HG02884 (cell line): ENCODE data around the gene IL17RE.
"Not testable (repeated sequence)": the region's sequence is repeated elsewhere in the genome, so short reads cannot be mapped to it uniquely, and the experiment has no call there.

ENCODE experiments used
- ATAC-seq: cut with Tn5 transposase; IDR thresholded peaks from one replicate; pipeline ENCODE4 v1.9.1; 2021; ENCODE audit warnings: mild to moderate bottlenecking, moderate library complexity; ENCODE audit not compliant: unreplicated experiment

IL17RE gene

DNA sequence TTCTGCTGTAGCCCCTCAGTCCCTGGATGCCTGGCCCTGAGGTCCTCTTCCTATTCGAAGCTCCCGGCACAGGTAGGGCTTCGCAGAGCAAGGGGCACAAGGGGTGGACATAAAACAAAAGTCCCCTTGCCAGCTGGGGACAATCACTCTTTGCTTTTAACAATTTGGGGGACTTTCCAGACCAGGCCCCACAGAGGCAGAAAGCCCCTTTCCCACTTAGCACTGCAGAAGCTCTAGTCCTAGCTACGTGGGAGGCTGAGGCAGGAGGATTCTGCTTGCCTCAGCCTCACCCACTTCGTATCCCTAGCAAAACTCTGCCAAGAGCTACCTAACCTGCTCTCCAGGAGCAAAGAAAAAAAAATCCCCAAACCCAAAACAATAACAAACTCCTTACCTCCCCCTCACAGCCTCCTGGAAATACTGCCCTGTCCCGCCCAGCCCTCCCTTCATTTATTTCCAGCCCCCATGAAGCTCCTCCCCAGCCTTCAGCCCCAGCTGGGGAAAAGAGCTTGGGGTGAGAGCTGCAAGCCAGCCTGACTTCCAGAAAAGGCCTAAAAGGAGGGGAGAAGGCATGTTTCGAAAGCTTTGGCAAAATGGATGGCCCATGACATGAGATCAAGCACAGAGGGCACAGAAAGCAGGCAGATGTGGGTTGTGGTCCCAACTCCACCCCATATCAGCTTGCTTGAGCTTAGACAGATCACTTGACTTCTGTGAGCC is 22.7 kb upstream of the IL17RE start, which contains the start of gene CIDEC:
Gene CIDEC, minus strand, starts transcription at position 424 of the 720 bp plus-strand sequence. CDS start 1,767 bp downstream, outside the sequence.
- ATAC-seq = no peak

DNA sequence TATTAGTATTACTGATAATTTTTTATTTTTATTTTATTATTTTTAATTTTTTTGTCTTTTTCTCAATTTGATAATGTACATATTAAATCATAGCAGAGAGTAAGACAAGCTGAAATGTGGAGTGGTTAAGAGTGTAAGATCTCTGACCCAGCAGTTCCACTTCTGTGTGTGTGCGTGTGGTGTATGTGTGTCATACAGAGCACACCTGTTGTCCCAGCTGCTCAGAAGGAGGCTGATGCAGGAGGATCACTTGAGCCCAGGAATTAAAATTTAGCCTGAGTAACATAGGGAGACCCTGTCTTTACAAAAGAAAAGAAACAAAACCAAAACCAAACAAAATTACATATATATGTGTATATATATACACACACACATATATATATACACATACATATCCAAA is 21.2 kb upstream of the IL17RE start:
- ATAC-seq = no peak

DNA sequence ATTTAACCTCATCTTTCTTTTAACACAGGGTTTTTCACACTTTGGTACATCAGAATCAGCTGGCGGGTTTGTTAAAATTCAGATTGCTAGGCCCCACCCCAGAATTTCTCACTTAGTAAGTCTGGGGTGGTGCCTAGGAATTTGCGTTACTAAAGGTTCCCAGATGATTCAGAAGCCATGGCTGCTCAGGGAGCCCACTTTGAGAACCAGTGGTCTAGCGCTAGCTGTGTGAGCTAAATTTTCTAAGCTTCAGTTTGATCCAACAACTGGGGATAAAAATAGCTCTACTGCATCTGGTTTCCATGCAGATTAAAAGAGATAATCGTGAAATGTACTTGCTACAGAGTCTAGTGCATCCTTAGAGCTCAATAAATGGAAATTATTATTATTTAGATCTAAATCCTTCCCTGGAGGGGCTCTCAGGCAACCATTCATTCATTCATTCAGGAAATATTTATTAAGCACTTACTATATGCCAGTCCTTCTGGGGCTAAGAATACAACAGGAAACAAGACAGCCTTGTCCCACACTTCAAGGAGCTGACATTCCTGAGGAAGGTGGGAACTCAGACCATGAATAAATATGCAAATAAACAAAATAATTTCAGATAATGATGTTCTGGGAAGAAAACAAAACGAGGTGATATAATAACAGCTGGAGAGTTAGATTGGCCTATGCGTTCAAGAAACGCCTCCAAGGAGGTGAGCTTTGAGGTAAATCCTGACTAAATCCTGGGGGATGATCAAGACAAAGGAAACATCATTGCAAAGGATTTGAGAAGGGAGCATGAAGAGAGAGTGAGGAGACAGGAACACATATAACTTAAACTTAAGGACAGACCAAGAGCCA is 18.7 kb upstream of the IL17RE start:
- no peak for ATAC-seq

DNA sequence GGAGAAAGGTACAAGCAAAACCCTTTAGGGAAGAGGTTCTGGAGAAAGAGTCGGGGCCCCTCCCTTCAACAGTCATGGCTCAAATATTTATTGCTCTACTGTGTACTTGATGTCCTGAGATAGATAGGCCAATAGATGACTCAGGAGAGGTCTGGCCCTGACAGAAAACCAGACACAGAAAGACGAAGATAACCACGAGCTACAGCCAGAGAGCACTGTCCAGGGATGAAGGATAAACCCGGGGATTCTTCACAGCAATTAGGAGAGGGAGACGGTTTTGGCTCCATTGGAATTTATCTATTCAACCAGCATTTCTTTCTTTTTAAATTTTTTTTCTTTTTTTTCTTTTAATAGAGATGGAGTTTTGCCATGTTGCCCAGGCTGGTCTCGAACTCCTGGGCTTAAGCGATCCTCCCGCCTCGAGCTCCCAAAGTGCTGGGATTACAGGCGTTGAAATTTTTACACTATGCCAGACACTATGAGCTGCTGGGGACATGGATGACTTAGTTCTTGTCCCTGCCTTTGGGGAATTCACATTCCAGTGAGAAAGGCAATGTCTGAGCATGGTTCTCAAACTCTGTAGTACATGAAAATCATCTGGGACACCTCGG is 18.0 kb upstream of the IL17RE start:
- ATAC-seq = no peak

DNA sequence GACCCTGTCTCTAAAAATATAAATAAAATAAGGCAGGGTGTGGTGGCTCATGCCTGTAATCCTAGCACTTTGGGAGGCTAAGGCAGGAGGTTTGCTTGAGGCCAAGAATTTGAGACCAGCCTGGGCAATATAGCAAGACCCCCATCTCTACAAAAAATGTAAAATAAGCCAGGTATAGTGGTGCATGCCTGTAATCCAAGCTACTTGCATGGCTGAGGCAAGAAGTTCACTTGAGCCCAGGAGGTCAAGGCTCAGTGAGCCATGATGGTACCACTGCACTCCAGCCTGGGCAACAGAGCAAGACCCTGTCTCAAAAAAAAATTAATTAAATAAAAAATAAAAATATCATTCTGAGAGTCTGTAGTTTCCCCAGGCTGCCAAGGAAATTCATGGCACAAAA is 16.3 kb upstream of the IL17RE start:
- no peak for ATAC-seq

DNA sequence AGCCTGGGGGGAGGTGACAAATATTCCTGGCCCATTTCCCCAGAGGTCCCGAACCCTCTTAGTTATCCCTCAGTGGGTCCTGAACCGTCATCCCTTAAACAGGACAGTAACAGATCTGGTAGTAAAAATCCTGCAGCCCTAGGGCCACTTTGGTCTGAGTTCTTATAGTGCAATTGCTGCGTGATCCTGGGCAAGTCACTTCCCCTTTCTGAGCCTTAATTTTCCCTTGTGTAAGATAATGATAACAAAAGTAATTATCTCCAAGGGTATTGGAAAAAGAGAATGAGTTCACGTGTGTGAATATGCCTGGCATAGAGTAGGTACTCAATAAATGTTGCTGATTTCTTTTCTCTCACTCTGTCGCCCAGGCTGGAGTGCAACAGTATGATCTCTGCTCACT is 15.2 kb upstream of the IL17RE start:
- no peak for ATAC-seq

DNA sequence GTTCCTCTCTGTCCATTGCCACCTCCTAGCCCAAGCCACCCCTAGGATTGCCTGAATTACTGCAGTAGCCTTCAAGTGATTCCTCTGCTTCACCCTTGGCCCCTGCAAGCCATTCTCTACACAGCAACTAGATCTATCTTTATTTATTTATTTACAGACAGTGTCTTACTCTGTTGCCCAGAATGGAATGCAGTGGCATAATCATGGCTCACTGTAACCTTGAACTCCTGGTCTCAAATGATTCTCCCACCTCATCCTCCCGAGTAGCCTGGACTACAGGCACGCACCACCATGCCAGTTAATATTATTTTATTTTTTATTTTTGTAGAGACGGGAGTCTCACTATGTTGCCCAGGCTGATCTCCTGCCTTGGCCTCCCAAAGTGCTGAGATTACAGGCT is 14.1 kb upstream of the IL17RE start:
- no peak for ATAC-seq

DNA sequence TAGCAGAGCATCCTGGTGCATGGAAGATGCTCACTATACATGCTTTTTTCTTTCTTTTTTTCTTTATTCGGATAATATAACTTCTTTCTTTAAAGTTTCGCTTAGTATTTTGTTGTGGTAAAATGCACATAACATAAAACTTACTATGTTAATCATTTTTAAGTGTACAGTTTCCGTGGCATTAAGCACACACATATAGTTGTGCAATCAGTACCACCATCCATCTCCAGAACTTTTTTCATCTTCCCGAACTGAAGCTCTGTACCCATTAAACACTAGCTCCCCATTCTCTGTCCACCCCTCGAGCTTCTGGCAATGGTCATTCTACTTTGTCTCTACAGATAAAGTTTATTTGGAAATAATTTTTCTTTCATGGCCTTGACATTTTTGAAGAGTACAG is 13.2 kb upstream of the IL17RE start:
- ATAC-seq = no peak

DNA sequence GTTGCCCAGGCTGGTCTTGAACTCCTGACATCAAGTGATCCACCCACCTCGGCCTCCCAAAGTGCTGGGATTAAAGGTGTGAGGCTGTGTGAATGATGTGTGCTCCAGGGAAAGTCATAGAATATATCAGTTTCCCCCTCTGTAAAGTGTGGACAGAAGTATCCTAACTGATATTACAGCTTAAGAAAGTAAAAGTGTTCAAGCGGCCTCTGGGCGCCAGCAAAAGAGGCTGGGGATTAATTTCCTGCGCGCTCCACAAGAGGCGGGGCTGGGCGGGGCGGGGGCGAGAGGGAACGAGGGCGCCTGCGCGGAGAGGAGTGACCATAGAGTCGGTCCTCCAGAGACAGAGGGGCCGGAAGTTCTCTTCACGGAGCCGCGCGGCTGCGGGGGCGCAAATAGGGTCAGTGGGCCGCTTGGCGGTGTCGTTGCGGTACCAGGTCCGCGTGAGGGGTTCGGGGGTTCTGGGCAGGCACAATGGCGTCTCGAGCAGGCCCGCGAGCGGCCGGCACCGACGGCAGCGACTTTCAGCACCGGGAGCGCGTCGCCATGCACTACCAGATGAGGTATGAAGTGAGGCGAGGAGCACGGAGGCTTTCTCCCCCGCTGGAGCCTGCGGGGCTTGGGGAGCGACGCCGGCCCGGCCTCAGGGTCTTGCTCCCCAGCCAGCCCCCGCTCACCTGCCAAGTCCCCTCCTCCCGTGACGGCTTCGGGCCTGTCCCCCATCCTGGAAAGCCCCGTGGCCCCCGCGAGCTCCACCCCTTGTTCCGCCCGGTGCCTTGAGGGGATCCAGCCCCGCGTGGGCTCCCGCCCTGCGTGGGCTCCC is 12.2 kb upstream of the IL17RE start, which contains the start of gene JAGN1:
Gene JAGN1, plus strand, starts transcription at position 362 of the 823 bp plus-strand sequence. Its CDS starts 113 bp downstream, at position 475.
- peak; percentile 75 for ATAC-seq

DNA sequence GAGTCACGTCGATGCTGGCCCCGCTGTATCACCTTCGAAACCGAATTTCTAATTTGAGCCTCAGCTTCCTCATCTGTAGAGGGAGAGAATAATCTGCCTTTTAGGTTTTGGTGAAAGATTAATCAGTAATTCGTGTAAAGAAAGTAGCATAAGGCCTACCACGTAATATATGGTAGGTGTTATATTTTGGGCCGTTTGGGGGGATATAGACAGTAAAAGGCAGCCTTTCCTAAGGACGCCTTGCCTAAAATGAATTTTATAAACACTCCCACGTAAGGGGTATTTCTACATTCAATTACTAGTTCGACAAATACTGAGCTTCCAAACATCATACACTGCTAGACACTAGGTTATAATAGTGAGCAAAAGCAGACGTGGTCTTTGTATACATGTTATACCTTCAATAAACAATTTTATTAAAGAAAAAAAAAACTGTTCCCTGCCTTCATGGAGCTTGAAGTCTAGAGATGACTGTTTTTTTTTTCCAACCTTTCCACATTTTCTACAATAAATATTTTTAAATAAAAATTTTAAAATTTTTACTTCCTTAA is 11.5 kb upstream of the IL17RE start:
- ATAC-seq = peak; percentile 2

DNA sequence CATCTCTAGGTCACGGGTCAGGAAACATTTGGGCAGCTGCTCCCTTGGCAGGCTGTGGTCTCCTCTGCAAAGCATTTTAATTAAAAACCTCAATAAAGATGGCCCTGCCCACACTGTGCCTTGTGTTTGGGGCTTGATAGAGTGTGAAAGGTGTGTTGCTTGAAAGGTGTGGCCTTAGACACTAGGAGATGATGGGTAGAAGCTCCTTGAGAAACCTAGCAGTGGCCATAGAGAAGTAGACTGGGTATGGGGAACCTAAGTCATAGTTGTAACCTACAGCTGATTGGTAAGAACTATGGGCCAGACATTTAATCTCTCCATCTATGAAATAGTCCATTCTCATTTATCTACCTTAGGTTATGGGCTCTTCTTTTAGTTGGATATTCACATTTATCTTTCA is 8.9 kb upstream of the IL17RE start:
- ATAC-seq = no peak

DNA sequence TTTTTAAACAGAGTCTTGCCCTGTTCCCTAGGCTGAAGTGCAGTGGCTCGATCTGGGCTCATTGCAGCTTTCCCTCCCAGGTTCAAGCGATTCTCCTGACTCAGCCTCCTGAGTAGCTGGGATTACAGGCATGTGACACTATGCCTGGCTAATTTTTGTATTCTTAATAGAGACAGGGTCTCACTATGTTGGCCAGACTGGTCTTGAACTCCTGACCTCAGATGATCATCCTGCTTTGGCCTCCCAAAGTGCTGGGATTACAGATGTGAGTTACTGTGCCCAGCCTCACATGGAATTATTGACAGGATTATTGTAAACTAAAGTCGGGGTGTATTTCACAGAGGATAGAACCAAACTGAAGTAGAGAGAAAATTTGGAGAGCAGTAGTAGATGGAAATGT is 6.9 kb upstream of the IL17RE start:
- not testable (repeated sequence) for ATAC-seq

DNA sequence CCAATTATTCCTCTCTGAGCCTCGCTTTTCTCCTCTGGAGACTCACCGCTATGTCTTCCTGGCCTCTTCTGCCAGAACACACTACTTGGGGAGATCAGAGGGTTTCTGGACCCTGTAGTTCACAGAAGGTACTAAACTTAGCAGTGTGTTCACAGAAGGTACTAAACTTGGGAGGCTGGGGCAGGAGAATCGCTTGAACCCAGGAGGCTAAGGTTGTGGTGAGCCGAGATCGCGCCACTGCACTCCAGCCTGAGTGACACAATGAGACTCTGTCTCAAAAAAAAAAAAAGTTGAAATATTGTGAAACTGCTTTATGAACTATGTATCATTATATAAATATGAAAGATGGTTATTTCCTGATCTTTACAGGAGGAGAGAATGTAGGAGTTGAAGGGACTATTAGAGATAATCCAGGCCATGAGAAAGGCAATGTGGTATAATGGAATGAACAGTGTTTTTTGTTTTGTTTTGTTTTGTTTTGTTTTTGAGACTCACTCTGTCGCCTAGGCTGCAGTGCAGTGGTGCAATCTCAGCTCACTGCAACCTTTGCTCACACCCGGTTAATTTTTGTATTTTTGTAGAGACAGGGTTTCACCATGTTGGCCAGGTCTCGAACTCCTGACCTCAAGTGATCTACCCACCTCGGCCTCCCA is 5.8 kb upstream of the IL17RE start:
- ATAC-seq = not testable (repeated sequence)

DNA sequence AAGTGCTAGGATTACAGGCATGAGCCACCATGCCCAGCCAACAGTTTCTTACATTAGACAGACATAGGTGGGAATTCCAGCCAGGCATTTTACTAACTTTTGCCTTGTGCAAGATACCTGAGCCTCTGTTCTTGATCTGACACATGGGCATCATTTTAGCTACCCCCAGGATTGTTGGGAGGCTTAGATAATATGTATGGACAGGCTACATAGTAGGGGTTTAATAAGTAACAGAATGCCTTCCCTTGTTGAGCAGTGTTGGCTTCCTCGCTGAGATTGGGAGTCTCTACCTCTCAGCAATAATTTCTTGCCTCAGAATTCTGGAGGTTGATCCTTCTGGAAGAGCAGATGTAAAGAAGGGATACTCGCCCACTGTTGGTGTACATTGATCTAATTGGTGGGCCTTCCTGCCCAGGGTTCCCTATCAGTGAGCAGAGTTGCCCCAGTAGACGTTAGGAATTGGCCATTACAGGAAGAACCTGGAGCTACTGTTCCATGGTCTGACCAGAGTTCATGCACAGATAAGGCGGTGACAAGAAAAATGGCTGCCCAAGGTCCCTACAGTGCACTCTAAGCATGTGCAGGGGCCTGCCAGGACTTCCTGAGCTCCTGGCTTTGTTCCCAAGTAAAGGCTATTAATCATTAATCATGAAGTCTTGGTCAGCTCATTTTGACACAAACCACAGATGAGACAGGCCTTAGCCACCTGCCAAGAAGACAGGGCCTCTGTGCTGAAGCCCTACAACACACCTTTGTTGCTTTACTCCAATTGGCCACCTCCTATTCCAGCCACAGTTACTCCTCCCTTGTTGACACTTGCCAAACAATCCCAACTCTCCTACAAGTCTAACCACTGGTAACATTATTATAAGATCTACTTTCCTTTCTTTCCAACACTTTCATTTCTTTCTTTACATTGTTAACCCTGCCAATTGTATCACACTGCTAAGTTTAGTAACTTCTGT is 5.0 kb upstream of the IL17RE start:
- no peak for ATAC-seq

DNA sequence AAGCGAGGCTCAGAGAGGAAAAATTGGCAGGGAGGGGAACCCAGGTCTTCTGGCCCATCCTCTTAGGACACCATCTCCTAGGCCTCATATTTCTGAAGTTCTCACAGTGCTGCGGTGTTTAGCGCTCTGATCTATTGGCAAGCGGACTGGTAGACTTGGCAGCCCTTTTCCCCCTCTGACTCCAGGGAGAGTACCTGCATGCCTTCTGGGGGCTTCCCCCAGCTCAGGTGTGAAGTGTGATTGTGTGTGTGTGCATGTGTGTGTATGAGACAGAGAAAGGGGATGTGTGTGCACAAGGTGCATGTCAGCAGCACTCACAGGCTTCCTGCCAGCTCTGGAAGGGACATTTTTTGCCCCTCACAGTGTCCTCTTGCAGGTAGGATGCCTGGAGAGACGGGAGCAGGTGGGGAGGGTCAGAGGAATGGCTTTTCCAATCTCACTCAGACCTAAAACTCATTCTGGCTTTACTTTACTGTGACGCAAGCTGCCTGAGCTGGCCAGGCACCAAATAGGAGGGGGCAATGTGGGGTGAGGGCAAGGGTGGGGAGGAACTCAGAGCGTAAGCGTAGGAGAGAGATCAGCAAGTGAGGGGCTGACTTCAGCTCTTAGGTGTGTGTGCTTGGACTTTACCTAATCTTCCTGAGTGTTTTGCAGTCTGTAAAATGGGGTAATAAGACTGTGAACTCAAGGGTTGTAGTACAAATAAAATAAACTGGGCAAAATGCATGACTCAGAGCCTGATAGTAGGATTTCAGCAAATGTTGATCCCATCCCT is 4.0 kb upstream of the IL17RE start:
- ATAC-seq = no peak

DNA sequence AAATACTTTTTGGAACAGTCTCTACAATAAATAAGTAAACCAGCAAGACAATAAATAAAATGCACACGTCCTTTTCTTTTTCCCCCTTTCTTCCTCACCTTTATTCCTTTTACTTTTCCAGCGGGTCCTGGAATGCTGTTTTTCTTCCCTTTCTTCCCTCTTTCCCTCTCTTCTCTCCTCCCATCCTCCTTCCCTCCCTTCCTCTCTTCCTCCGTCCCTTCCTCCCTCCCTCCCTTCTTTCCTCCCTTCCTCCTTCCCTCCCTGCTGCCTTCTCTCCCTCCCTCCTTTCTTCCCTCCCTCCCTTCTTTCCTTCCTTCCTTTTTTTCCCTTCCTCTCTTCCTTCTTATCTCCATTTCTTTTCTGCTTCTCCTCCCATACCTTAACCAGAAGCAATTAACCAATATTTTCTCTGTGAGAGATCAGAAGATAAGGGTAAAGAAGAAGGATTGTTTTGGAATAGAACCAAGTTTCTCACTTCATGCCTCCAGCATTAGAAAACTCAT is 3.3 kb upstream of the IL17RE start:
- no peak for ATAC-seq

DNA sequence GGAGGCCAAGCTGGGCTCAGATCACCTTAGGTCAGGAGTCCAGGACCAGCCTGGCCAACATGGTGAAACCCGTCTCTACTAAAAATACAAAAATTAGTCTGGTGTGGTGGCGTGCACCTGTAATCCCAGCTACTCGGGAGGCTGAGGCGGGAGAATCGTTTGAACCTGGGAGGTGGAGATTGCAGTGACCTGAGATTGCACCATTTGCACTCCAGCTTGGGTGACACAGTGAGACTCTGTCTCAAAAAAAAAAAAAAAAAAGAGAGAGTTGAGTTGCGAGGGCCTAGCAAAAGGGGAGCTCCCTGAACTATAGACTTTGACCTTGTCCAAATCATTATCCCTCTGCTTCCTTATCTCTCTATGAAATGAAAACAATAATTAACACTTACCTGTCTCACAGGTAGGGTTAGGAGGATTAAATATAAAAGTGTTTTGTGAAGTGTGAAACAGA is 1.7 kb upstream of the IL17RE start:
- not testable (repeated sequence) for ATAC-seq

DNA sequence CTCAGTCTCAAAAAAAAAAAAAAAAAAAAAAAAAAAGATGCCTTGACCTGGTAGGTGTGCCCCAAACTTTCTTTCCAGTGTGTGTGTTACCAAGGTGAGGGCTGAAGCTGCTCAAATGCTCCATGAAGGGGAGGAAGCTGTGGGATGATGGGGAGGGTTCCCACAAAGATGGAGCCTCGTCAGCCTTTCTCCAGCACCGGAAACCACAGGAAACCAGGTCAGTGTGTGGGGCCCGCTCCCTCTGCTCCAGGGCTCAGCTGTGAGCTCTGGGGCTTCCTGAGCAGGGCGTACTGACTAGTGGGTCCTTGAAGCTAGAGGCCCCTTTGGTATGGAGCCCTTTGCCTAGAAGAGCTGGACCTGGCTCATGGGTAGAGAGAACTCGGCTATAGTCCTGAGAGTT is 681 bp upstream of the IL17RE start:
- ATAC-seq = no peak
